HG02943 (cell line): ENCODE measurements around the gene ACKR1.

Source experiments
- ATAC-seq: cut with Tn5 transposase; IDR thresholded peaks from one replicate; pipeline ENCODE4 v1.9.1; 2021; ENCODE audit warnings: mild to moderate bottlenecking, low read depth, moderate library complexity; ENCODE audit not compliant: unreplicated experiment

The ACKR1 gene

GRCh38 chr1:159204161-159205141, at the start of gene ACKR1:
Gene ACKR1 (plus strand): TSS chr1:159204875. CDS start chr1:159204960, 85 bp downstream.
- ATAC-seq, result no peak

GRCh38 chr1:159161001-159161718, 43.5 kb upstream of the ACKR1 start:
- no peak for ATAC-seq

- ATAC-seq, result no peak
Measured at GRCh38 chr1:159161719-159162026, 43.0 kb upstream of the ACKR1 start.

- ATAC-seq, result no peak
Measured at GRCh38 chr1:159162516-159163265, 42.0 kb upstream of the ACKR1 start.

GRCh38 chr1:159163614-159164228, 41.0 kb upstream of the ACKR1 start:
- ATAC-seq, result no peak

- ATAC-seq, result no peak
Measured at GRCh38 chr1:159168043-159168442, 36.6 kb upstream of the ACKR1 start.

GRCh38 chr1:159170639-159171038, 34.0 kb upstream of the ACKR1 start:
- no peak for ATAC-seq

GRCh38 chr1:159171254-159171687, 33.4 kb upstream of the ACKR1 start, which contains the start of gene CADM3:
Gene CADM3 (plus strand): TSS chr1:159171615. CDS start chr1:159171766, 151 bp downstream.
- ATAC-seq, result no peak

- no peak for ATAC-seq
Measured at GRCh38 chr1:159171688-159172501, 32.8 kb upstream of the ACKR1 start.

- no peak for ATAC-seq
Measured at GRCh38 chr1:159172614-159173291, 31.9 kb upstream of the ACKR1 start.

- ATAC-seq, result no peak
Measured at GRCh38 chr1:159173320-159173719, 31.4 kb upstream of the ACKR1 start.

GRCh38 chr1:159175571-159175970, 29.1 kb upstream of the ACKR1 start:
- no peak for ATAC-seq

- no peak for ATAC-seq
Measured at GRCh38 chr1:159177272-159177907, 27.3 kb upstream of the ACKR1 start.

- ATAC-seq, result no peak
Measured at GRCh38 chr1:159179906-159180305, 24.8 kb upstream of the ACKR1 start.

- ATAC-seq, result no peak
Measured at GRCh38 chr1:159180516-159180915, 24.2 kb upstream of the ACKR1 start.

GRCh38 chr1:159181328-159182024, 23.2 kb upstream of the ACKR1 start:
- no peak for ATAC-seq

- ATAC-seq, result no peak
Measured at GRCh38 chr1:159184201-159184600, 20.5 kb upstream of the ACKR1 start.

- no peak for ATAC-seq
Measured at GRCh38 chr1:159185121-159185520, 19.6 kb upstream of the ACKR1 start.
